Measurements from ENCODE around the gene SLIT3.

Gene SLIT3

GRCh38 chr5:168656633-168657032 is 644.3 kb downstream of the SLIT3 start:
- DNase-seq (ENCODE audit: extremely low read depth, insufficient read length) = no peak
- no peak for TF ChIP-seq CTCF (IDR thresholded peaks at IDR 0.05; ENCODE audit: insufficient read depth, low read length, poor library complexity, severe bottlenecking)
- Histone ChIP-seq H3K36me3 (ENCODE audit: control insufficient read depth, insufficient read depth, low read length) (no peaks in the 10 kb centered on the region), H3K27me3 (replicated peaks; ENCODE audit: control insufficient read depth, insufficient read depth, low read length) (no peaks in the 10 kb centered on the region; the same call in 1 of the 2 replicates), H3K4me3 (replicated peaks; ENCODE audit: low read depth, low read length) (no peak overlapping the region)

GRCh38 chr5:168655316-168655715 is 645.6 kb downstream of the SLIT3 start:
- TF ChIP-seq CTCF (IDR thresholded peaks at IDR 0.05; ENCODE audit: insufficient read depth, low read length, poor library complexity, severe bottlenecking) = no peak
- DNase-seq (ENCODE audit: extremely low read depth, insufficient read length) = no peak
- H3K36me3 ChIP-seq (ENCODE audit: control insufficient read depth, insufficient read depth, low read length) = no peaks in the 10 kb centered on the region
- no peaks in the 10 kb centered on the region for H3K27me3 ChIP-seq (replicated peaks; ENCODE audit: control insufficient read depth, insufficient read depth, low read length)
- H3K4me3 ChIP-seq (replicated peaks; ENCODE audit: low read depth, low read length) = no peak overlapping the region

GRCh38 chr5:168654211-168654721 is 646.7 kb downstream of the SLIT3 start:
- Histone ChIP-seq H3K4me3 (replicated peaks; ENCODE audit: low read depth, low read length) (no peak overlapping the region), H3K36me3 (ENCODE audit: control insufficient read depth, insufficient read depth, low read length) (no peaks in the 10 kb centered on the region), H3K27me3 (replicated peaks; ENCODE audit: control insufficient read depth, insufficient read depth, low read length) (no peaks in the 10 kb centered on the region)
- no peak for TF ChIP-seq CTCF (IDR thresholded peaks at IDR 0.05; ENCODE audit: insufficient read depth, low read length, poor library complexity, severe bottlenecking)
- DNase-seq (ENCODE audit: extremely low read depth, insufficient read length) = no peak

GRCh38 chr5:168653626-168654025 is 647.3 kb downstream of the SLIT3 start:
- Histone ChIP-seq H3K27me3 (replicated peaks; ENCODE audit: control insufficient read depth, insufficient read depth, low read length) (no peaks in the 10 kb centered on the region), H3K4me3 (replicated peaks; ENCODE audit: low read depth, low read length) (no peak overlapping the region), H3K36me3 (ENCODE audit: control insufficient read depth, insufficient read depth, low read length) (no peaks in the 10 kb centered on the region)
- no peak for TF ChIP-seq CTCF (IDR thresholded peaks at IDR 0.05; ENCODE audit: insufficient read depth, low read length, poor library complexity, severe bottlenecking)
- DNase-seq (ENCODE audit: extremely low read depth, insufficient read length) = no peak

- no peaks in the 10 kb centered on the region for H3K36me3 ChIP-seq (ENCODE audit: control insufficient read depth, insufficient read depth, low read length)
- no peak for DNase-seq (ENCODE audit: extremely low read depth, insufficient read length)
- no peaks in the 10 kb centered on the region for H3K27me3 ChIP-seq (replicated peaks; ENCODE audit: control insufficient read depth, insufficient read depth, low read length)
- H3K4me3 ChIP-seq (replicated peaks; ENCODE audit: low read depth, low read length) = no peak overlapping the region
- no peak for TF ChIP-seq CTCF (IDR thresholded peaks at IDR 0.05; ENCODE audit: insufficient read depth, low read length, poor library complexity, severe bottlenecking)
These were observed 649.3 kb downstream of the SLIT3 start for GRCh38 chr5:168651648-168652047.

GRCh38 chr5:168649306-168649705 is 651.6 kb downstream of the SLIT3 start:
- no peak for TF ChIP-seq CTCF (IDR thresholded peaks at IDR 0.05; ENCODE audit: insufficient read depth, low read length, poor library complexity, severe bottlenecking)
- no peak for DNase-seq (ENCODE audit: extremely low read depth, insufficient read length)

More at GRCh38 chr5:168649306-168649705, 651.6 kb downstream of the SLIT3 start:
- Histone ChIP-seq H3K4me3 (replicated peaks; ENCODE audit: low read depth, low read length) (no peak overlapping the region), H3K36me3 (ENCODE audit: control insufficient read depth, insufficient read depth, low read length) (no peaks in the 10 kb centered on the region), H3K27me3 (replicated peaks; ENCODE audit: control insufficient read depth, insufficient read depth, low read length) (no peaks in the 10 kb centered on the region)

Data from GM06990 (cell line).